Activated CD4-positive, alpha-beta T cell treated with anti-CD3 and anti-CD28 coated beads, Interleukin-2, amount 10 ng/mL, durations not matched to agents 7 days and 5 days (primary cell): ENCODE results near the gene ZMYND19. TPM values are rescaled to one million over a fixed set of nuclear protein-coding genes. Genes with fewer than 3 reads are reported as not detected.
"Not testable (repeated sequence)": the region's sequence is repeated elsewhere in the genome, so short reads cannot be mapped to it uniquely, and the experiment has no call there.

Experiments used
- CTCF ChIA-PET: fragments of 350-600 bp; sonication (Branson Sonifier 250); formaldehyde crosslinking; loops from one replicate; lab custom pipeline; 2021; ENCODE audit warnings: antibody characterized with exemption; lab: Charles Lee
- POLR2A ChIA-PET: fragments of 350-600 bp; sonication (Branson Sonifier 250); formaldehyde crosslinking; loops from one replicate; lab custom pipeline; 2021; ENCODE audit warnings: antibody characterized with exemption; lab: Charles Lee
- DNase-seq: peaks from one replicate; pipeline ENCODE4 v3.0.0-alpha.2; 2020
- H3K27ac Mint-ChIP-seq: one replicate; pipeline ENCODE4 v1.8.0; 2021; ENCODE audit warnings: mild to moderate bottlenecking, moderate library complexity, mixed read lengths
- H3K27me3 Mint-ChIP-seq: one replicate; pipeline ENCODE4 v1.8.0; 2021; ENCODE audit warnings: mixed read lengths
- H3K36me3 Mint-ChIP-seq: one replicate; pipeline ENCODE4 v1.8.0; 2021; ENCODE audit warnings: low read depth, mixed read lengths
- H3K4me1 Mint-ChIP-seq: one replicate; pipeline ENCODE4 v1.8.0; 2021; ENCODE audit warnings: mixed read lengths
- H3K4me3 Mint-ChIP-seq: one replicate; pipeline ENCODE4 v1.8.0; 2021; ENCODE audit warnings: mild to moderate bottlenecking, moderate library complexity, mixed read lengths
- H3K9me3 Mint-ChIP-seq: one replicate; pipeline ENCODE4 v1.8.0; 2021; ENCODE audit warnings: mixed read lengths
- total RNA-seq, 2 experiments: library from RNA; stranded (reverse); gene quantifications; one replicate each; pipeline ENCODE4 v1.2.3, GENCODE V29; 2021

Gene ZMYND19
- total RNA-seq, 2 experiments from 2014 or later, result 24.7 to 26.5 TPM

DNA sequence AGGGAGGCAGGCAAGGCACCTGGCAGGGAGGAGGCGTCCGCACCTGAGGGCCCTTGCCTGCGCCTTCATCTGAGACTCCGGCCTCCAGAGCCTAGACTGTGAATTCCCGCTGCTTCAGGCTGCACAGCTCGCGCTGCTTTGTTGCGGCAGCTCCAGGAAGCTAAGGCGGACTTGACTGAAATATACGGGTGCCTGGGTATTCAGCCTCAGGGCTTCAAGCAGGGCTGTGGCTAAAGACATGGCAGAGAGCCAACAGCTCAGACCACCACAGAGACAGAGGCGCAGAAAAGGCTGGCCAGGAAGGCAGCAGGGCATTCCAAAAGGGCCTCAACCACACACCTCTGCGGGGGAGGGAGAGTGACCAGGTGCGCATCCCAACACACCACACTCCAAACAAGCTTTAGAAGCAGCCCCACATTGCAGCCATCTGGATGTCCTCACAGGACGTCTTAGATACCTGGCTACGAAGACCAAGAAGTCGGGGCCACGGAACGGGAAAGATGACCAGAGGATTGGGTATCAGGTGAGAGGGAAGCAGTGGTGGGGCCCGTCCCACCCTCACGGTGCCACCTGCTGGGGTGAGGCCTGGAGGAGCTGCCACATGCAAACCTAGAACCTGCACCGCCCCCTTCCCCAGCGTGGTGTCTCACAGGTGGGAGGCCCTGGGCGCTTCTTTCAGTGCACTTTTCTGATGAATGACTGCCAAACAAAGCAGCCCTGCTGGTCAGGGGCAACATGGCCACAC lies 9.9 kb downstream of the ZMYND19 start:
- CTCF ChIA-PET, result interaction anchor here (1.0 to 4.9 kb wide), 4 partner anchors 8 to 41 kb away, joined by 3 to 37 read pairs (median 4); partner anchors contain the start of gene ZMYND19
- Mint-ChIP-seq H3K27me3 (no peaks in the 10 kb centered on the region), H3K9me3 (no peaks in the 10 kb centered on the region), H3K4me3 (no peak overlapping the region), H3K36me3 (peaks cover 11% of the 10 kb centered on the region), H3K27ac (no peak overlapping the region), H3K4me1 (peaks cover 28% of the 10 kb centered on the region)
- POLR2A ChIA-PET, result no interaction called here
- peak; percentile 20 for DNase-seq

DNA sequence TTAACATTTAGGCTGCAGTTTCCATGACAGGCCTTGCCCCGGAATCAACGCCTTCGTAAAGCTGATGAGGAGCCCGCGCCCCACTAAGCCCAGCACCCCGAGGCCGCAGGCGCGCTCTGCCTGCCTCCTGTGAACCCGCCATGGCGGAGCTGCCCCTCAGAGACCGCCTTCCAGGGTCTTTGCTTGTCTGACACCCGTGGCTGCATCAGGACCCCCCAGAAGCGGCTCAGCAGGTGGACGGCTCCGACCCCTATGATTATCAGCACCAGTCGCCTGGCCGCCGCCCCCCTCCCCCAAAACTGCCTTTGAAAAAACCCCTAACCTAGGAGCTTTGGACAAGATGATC lies 11.1 kb downstream of the ZMYND19 start:
- no peaks in the 10 kb centered on the region for H3K27me3 Mint-ChIP-seq
- H3K27ac Mint-ChIP-seq, result peak overlapping the region; percentile 75
- DNase-seq, result no peak
- POLR2A ChIA-PET, result interaction anchor here (1.0 kb wide), 1 partner anchor 12 kb away, joined by 3 read pairs; no protein-coding TSS in a partner anchor
- H3K4me3 Mint-ChIP-seq, result peak overlapping the region; percentile 79
- H3K4me1 Mint-ChIP-seq, result peaks cover 34% of the 10 kb centered on the region
- H3K9me3 Mint-ChIP-seq, result no peaks in the 10 kb centered on the region
- H3K36me3 Mint-ChIP-seq, result peaks cover 19% of the 10 kb centered on the region
- CTCF ChIA-PET, result interaction anchor here (0.6 to 4.9 kb wide), 8 partner anchors 9 to 157 kb away, joined by 3 to 37 read pairs (median 3); partner anchors contain the start of genes MRPL41 and ZMYND19

- ChIA-PET CTCF (interaction anchor here (0.6 to 4.9 kb wide), 9 partner anchors 10 to 156 kb away, joined by 3 to 37 read pairs (median 3); partner anchors contain the start of genes MRPL41 and ZMYND19), POLR2A (interaction anchor here (1.0 kb wide), 1 partner anchor 12 kb away, joined by 3 read pairs; no protein-coding TSS in a partner anchor)
- DNase-seq, result peak; percentile 95
- Mint-ChIP-seq H3K9me3 (no peaks in the 10 kb centered on the region), H3K27ac (peak within 1 kb of the TSS; percentile 80), H3K27me3 (no peaks in the 10 kb centered on the region), H3K36me3 (peaks cover 24% of the 10 kb centered on the region), H3K4me1 (peaks cover 34% of the 10 kb centered on the region), H3K4me3 (peak within 1 kb of the TSS; percentile 79)
These were observed 11.6 kb downstream of the ZMYND19 start, which contains the start of gene DPH7 for GRCh38 chr9:137578518-137579258. Gene DPH7 (minus strand): TSS chr9:137578925. CDS start chr9:137578777, 148 bp downstream.

GRCh38 chr9:137575716-137576411 lies 14.4 kb downstream of the ZMYND19 start:
- peak overlapping the region; percentile 78 for H3K27ac Mint-ChIP-seq
- peaks cover 34% of the 10 kb centered on the region for H3K4me1 Mint-ChIP-seq
- no peaks in the 10 kb centered on the region for H3K27me3 Mint-ChIP-seq
- DNase-seq, result no peak
- peaks cover 35% of the 10 kb centered on the region for H3K36me3 Mint-ChIP-seq
- no peaks in the 10 kb centered on the region for H3K9me3 Mint-ChIP-seq
- POLR2A ChIA-PET, result no interaction called here
- H3K4me3 Mint-ChIP-seq, result peak overlapping the region; percentile 27
- CTCF ChIA-PET, result interaction anchor here (1.4 to 4.9 kb wide), 3 partner anchors 12 to 29 kb away, joined by 3 to 37 read pairs (median 3); partner anchors contain the start of genes ARRDC1 and ZMYND19

- Mint-ChIP-seq H3K4me1 (peaks cover 37% of the 10 kb centered on the region), H3K27me3 (no peaks in the 10 kb centered on the region), H3K4me3 (no peak overlapping the region), H3K36me3 (peaks cover 41% of the 10 kb centered on the region), H3K9me3 (no peaks in the 10 kb centered on the region), H3K27ac (no peak overlapping the region)
- CTCF ChIA-PET, result interaction anchor here (1.4 kb wide), 1 partner anchor 12 kb away, joined by 3 read pairs; no protein-coding TSS in a partner anchor
- POLR2A ChIA-PET, result no interaction called here
- no peak for DNase-seq
These were observed 15.0 kb downstream of the ZMYND19 start for GRCh38 chr9:137575364-137575715.

GRCh38 chr9:137574192-137574591 lies 16.1 kb downstream of the ZMYND19 start:
- H3K4me3 Mint-ChIP-seq, result no peak overlapping the region
- ChIA-PET POLR2A (no interaction called here), CTCF (interaction anchor here (0.7 kb wide), 1 partner anchor 657 kb away, joined by 3 read pairs; no protein-coding TSS in a partner anchor)
- H3K27me3 Mint-ChIP-seq, result no peaks in the 10 kb centered on the region
- DNase-seq, result no peak
- no peaks in the 10 kb centered on the region for H3K9me3 Mint-ChIP-seq
- H3K36me3 Mint-ChIP-seq, result peaks cover 42% of the 10 kb centered on the region
- peaks cover 38% of the 10 kb centered on the region for H3K4me1 Mint-ChIP-seq
- H3K27ac Mint-ChIP-seq, result no peak overlapping the region

- CTCF ChIA-PET, result no interaction called here
- H3K4me1 Mint-ChIP-seq, result peaks cover 16% of the 10 kb centered on the region
- H3K9me3 Mint-ChIP-seq, result no peaks in the 10 kb centered on the region
These were observed 19.7 kb downstream of the ZMYND19 start for GRCh38 chr9:137570566-137570965.

DNA sequence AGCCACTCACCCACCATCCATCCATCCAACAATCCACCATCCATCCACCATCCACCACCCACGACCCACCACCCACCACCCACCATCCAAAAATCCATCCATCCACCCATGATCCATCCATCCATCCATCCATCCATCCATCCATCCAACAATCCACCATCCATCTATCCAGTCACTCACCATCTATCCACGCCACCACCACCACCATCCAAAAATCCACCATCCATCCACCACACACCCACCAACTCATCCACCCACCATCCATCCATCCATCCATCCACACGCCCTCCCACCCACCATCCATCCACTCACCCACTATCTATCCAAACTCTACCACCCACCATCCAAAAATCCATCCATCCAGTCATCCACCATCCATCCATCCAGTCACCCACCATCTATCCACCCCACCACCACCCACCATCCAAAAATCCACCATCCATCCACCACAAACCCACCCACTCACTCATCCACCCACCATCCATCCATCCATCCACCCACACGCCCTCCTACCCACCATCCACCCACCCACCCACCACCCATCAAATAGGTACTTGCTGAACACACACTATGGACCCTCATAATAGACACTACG lies 20.6 kb downstream of the ZMYND19 start:
- ChIA-PET CTCF (no interaction called here), POLR2A (no interaction called here)
- H3K36me3 Mint-ChIP-seq, result peaks cover 26% of the 10 kb centered on the region
- H3K4me1 Mint-ChIP-seq, result peaks cover 8% of the 10 kb centered on the region
- H3K4me3 Mint-ChIP-seq, result no peak overlapping the region
- no peaks in the 10 kb centered on the region for H3K27me3 Mint-ChIP-seq
- no peak for DNase-seq
- H3K9me3 Mint-ChIP-seq, result no peaks in the 10 kb centered on the region
- H3K27ac Mint-ChIP-seq, result no peak overlapping the region

More at GRCh38 chr9:137570566-137570965, 19.7 kb downstream of the ZMYND19 start:
- no peak for DNase-seq
- H3K36me3 Mint-ChIP-seq, result peaks cover 33% of the 10 kb centered on the region
- H3K27ac Mint-ChIP-seq, result no peak overlapping the region
- H3K4me3 Mint-ChIP-seq, result no peak overlapping the region
- no peaks in the 10 kb centered on the region for H3K27me3 Mint-ChIP-seq
- POLR2A ChIA-PET, result no interaction called here

GRCh38 chr9:137568445-137568844 lies 21.9 kb downstream of the ZMYND19 start:
- DNase-seq, H3K27ac Mint-ChIP-seq, POLR2A ChIA-PET, H3K4me3 Mint-ChIP-seq, H3K4me1 Mint-ChIP-seq, H3K9me3 Mint-ChIP-seq, CTCF ChIA-PET, H3K27me3 Mint-ChIP-seq: not testable (repeated sequence)
- peaks cover 29% of the 10 kb centered on the region for H3K36me3 Mint-ChIP-seq

DNA sequence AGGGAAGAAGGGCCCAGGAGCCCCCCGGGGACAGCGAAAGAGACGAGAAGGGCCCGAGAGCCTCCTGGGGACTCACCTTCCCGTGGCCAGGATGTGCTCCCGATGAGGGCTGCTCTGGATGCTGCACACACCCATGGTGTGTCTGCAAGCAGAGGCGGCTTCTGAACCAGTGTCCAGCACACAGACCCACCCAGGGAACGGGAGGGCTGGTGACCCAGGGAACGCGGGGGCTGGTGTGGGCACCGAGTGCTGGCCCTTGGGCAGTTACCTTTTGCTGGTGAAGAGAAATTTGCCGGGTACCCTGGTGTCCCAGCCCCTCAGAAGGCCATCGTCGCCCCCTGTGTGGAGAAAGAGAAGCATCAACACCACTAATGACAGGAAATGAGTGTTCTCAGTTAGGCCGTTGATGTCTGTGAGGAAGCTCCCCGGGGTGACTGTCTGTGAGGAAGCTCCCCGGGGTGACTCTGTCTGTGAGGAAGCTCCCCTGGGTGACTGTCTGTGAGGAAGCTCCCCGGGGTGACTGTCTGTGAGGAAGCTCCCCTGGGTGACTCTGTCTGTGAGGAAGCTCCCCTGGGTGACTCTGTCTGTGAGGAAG lies 25.4 kb downstream of the ZMYND19 start:
- Mint-ChIP-seq H3K27ac (no peak overlapping the region), H3K4me3 (no peak overlapping the region), H3K9me3 (no peaks in the 10 kb centered on the region), H3K27me3 (no peaks in the 10 kb centered on the region), H3K4me1 (peaks cover 4% of the 10 kb centered on the region), H3K36me3 (peaks cover 17% of the 10 kb centered on the region)
- ChIA-PET CTCF (interaction anchor here (1.0 kb wide), 1 partner anchor 15 kb away, joined by 3 read pairs; no protein-coding TSS in a partner anchor), POLR2A (no interaction called here)
- DNase-seq, result no peak

GRCh38 chr9:137564134-137564533 lies 26.2 kb downstream of the ZMYND19 start:
- H3K4me3 Mint-ChIP-seq, result no peak overlapping the region
- no peaks in the 10 kb centered on the region for H3K9me3 Mint-ChIP-seq

More at GRCh38 chr9:137564134-137564533, 26.2 kb downstream of the ZMYND19 start:
- peaks cover 4% of the 10 kb centered on the region for H3K4me1 Mint-ChIP-seq
- H3K27ac Mint-ChIP-seq, result no peak overlapping the region
- ChIA-PET CTCF (interaction anchor here (0.6 to 1.0 kb wide), 2 partner anchors 12 to 16 kb away, joined by 3 read pairs; no protein-coding TSS in a partner anchor), POLR2A (interaction anchor here (0.6 kb wide), 1 partner anchor 623 kb away, joined by 3 read pairs; no protein-coding TSS in a partner anchor)
- no peaks in the 10 kb centered on the region for H3K27me3 Mint-ChIP-seq
- H3K36me3 Mint-ChIP-seq, result peaks cover 22% of the 10 kb centered on the region
- no peak for DNase-seq
